Breast epithelium (tissue), 4 donors: ENCODE results near the gene ARHGAP27. TPM values are rescaled to one million over a fixed set of nuclear protein-coding genes. Genes with fewer than 3 reads are reported as not detected.

ENCODE experiments used
- DNase-seq, 2 donors: peaks; one replicate each; pipeline ENCODE4 v3.0.0-alpha.2; 2019; ENCODE audit warnings: low spot score in 2 of 2
- H3K27ac ChIP-seq, 2 donors: fragments of 200-600 bp; sonication (generic) in 1 of 2; one replicate each; pipeline ENCODE4 v1.5.1; 2016 to 2019; ENCODE audit warnings: mild to moderate bottlenecking in 1 of 2
- H3K27me3 ChIP-seq, 2 donors: fragments of 200-600 bp; sonication (generic) in 1 of 2; one replicate each; pipeline versions ENCODE4 v1.5.1 to v1.6.0; 2017 to 2019; ENCODE audit warnings: control low read depth in 1 of 2, mild to moderate bottlenecking in 1 of 2
- H3K36me3 ChIP-seq: fragments of 200-600 bp; one replicate; pipeline ENCODE4 v1.5.1; 2019
- H3K4me1 ChIP-seq, 2 donors: fragments of 200-600 bp; sonication (generic); one replicate each; pipeline ENCODE4 v1.5.1; 2016 to 2019; ENCODE audit warnings: control low read depth in 1 of 2
- H3K4me3 ChIP-seq, 3 donors: fragments of 200-600 bp; sonication (generic); 1 replicate in 2 of 3; 2 replicates in 1 of 3; pipeline ENCODE4 v1.5.1; 2016 to 2019; ENCODE audit warnings: mild to moderate bottlenecking in 3 of 3, moderate library complexity in 2 of 3
- H3K9me3 ChIP-seq, 2 donors: fragments of 200-600 bp; sonication (generic) in 1 of 2; one replicate each; pipeline ENCODE4 v1.5.1; 2016 to 2019; ENCODE audit warnings: control low read depth in 1 of 2
- POLR2A ChIP-seq: fragments of 450-650 bp; IDR thresholded peaks from one replicate; pipeline ENCODE4 v1.6.1; 2016; ENCODE audit warnings: antibody characterized with exemption, mild to moderate bottlenecking, moderate library complexity
- POLR2AphosphoS5 ChIP-seq, 3 donors: sonication (generic); formaldehyde crosslinking; IDR thresholded peaks; one replicate each; pipeline ENCODE4 v1.6.1; 2017; ENCODE audit warnings: antibody characterized with exemption in 3 of 3
- intact Hi-C: fragments of 100-400 bp; cut with DNase I; formaldehyde crosslinking; loops from one replicate; pipeline ENCODE4 v1.15.1; 2023; ENCODE audit warnings: low total_unique reads
- total RNA-seq, 3 donors: library from RNA; depleted of rRNA; stranded (reverse); fragments of >200 nt; gene quantifications; one replicate each; pipeline ENCODE4 v1.1.0, GENCODE V29; 2016
- TF ChIP-seq, protein P1 (sequence below), 3 donors: fragments of 450-650 bp; IDR thresholded peaks; one replicate each; pipeline ENCODE4 v1.5.1; 2016 to 2017; ENCODE audit warnings: antibody characterized with exemption in 3 of 3, mild to moderate bottlenecking in 3 of 3, moderate library complexity in 3 of 3

Gene ARHGAP27
- total RNA-seq, 3 donors from 2014 or later = 17.3 to 28.8 (median 17.6) TPM

DNA sequence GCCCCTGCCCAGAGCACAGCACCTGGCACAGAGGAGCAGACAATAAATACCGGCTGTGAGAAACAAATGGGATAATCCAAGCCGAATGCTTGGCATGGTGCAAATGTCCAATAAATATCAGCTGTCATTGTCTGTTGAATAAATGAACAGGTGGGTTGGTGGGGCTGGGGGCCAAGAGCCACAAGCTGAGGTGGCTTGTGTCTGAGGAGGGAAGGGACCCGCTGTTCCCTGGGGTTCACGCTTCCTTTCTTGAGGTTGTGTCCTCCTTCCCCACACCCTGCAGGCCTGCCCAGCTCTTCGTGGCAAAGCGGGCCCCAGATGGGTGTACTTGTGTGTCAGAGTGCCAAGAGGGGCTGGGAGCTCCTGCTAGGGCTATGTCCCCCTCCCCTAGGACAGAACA, 38.6 kb downstream of the ARHGAP27 start:
- intact Hi-C loops = no loop called here
- no peaks in the 10 kb centered on the region for H3K36me3 ChIP-seq

GRCh38 chr17:45393411-45393810, 39.3 kb downstream of the ARHGAP27 start:
- DNase-seq = no peak
- TF ChIP-seq POLR2A (no peak), POLR2AphosphoS5 (IDR thresholded peaks at IDR 0.05) (no peak)
- TF ChIP-seq, protein P1, sequence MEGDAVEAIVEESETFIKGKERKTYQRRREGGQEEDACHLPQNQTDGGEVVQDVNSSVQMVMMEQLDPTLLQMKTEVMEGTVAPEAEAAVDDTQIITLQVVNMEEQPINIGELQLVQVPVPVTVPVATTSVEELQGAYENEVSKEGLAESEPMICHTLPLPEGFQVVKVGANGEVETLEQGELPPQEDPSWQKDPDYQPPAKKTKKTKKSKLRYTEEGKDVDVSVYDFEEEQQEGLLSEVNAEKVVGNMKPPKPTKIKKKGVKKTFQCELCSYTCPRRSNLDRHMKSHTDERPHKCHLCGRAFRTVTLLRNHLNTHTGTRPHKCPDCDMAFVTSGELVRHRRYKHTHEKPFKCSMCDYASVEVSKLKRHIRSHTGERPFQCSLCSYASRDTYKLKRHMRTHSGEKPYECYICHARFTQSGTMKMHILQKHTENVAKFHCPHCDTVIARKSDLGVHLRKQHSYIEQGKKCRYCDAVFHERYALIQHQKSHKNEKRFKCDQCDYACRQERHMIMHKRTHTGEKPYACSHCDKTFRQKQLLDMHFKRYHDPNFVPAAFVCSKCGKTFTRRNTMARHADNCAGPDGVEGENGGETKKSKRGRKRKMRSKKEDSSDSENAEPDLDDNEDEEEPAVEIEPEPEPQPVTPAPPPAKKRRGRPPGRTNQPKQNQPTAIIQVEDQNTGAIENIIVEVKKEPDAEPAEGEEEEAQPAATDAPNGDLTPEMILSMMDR (IDR thresholded peaks at IDR 0.05) = no peak
- Histone ChIP-seq H3K27me3 (no peaks in the 10 kb centered on the region), H3K27ac (no peak overlapping the region), H3K36me3 (no peaks in the 10 kb centered on the region), H3K4me1 (no peaks in the 10 kb centered on the region), H3K9me3 (no peaks in the 10 kb centered on the region), H3K4me3 (no peak overlapping the region)
- intact Hi-C loops = no loop called here

More for the DNA sequence above, 38.6 kb downstream of the ARHGAP27 start:
- H3K9me3 ChIP-seq = no peaks in the 10 kb centered on the region
- H3K4me1 ChIP-seq = no peaks in the 10 kb centered on the region
- no peak overlapping the region for H3K27ac ChIP-seq
- TF ChIP-seq POLR2AphosphoS5 (IDR thresholded peaks at IDR 0.05) = no peak
- no peak for TF ChIP-seq POLR2A
- TF ChIP-seq, protein P1 (IDR thresholded peaks at IDR 0.05) = no peak
- no peak overlapping the region for H3K4me3 ChIP-seq
- no peaks in the 10 kb centered on the region for H3K27me3 ChIP-seq
- DNase-seq = no peak

- TF ChIP-seq POLR2A (no peak), POLR2AphosphoS5 (IDR thresholded peaks at IDR 0.05) (no peak)
- TF ChIP-seq, protein P1 (IDR thresholded peaks at IDR 0.05) = no peak
- no peak for DNase-seq
- intact Hi-C loops = no loop called here
Observed at GRCh38 chr17:45391918-45392317, 40.8 kb downstream of the ARHGAP27 start.

GRCh38 chr17:45391291-45391690, 41.4 kb downstream of the ARHGAP27 start:
- intact Hi-C loops = no loop called here
- Histone ChIP-seq H3K4me3 (no peak overlapping the region), H3K9me3 (no peaks in the 10 kb centered on the region), H3K27me3 (no peaks in the 10 kb centered on the region), H3K4me1 (no peaks in the 10 kb centered on the region), H3K36me3 (no peaks in the 10 kb centered on the region), H3K27ac (no peak overlapping the region)
- no peak for DNase-seq
- no peak for TF ChIP-seq POLR2A
- TF ChIP-seq, protein P1 (IDR thresholded peaks at IDR 0.05) = no peak
- TF ChIP-seq POLR2AphosphoS5 (IDR thresholded peaks at IDR 0.05) = no peak

More at GRCh38 chr17:45391918-45392317, 40.8 kb downstream of the ARHGAP27 start:
- Histone ChIP-seq H3K27me3 (no peaks in the 10 kb centered on the region), H3K4me1 (no peaks in the 10 kb centered on the region), H3K27ac (no peak overlapping the region), H3K9me3 (no peaks in the 10 kb centered on the region), H3K4me3 (no peak overlapping the region), H3K36me3 (no peaks in the 10 kb centered on the region)

GRCh38 chr17:45389354-45389753, 43.3 kb downstream of the ARHGAP27 start:
- intact Hi-C loops = loop anchor here (5.0 kb wide), 1 partner anchor 167 kb away; the partner anchor contains the start of gene FMNL1
- DNase-seq = no peak
- Histone ChIP-seq H3K9me3 (no peaks in the 10 kb centered on the region), H3K27ac (no peak overlapping the region), H3K27me3 (no peaks in the 10 kb centered on the region), H3K4me1 (peaks cover 0 to 10% of the 10 kb centered on the region in 2 donors), H3K4me3 (no peak overlapping the region), H3K36me3 (no peaks in the 10 kb centered on the region)
- TF ChIP-seq, protein P1 (IDR thresholded peaks at IDR 0.05) = no peak
- TF ChIP-seq POLR2A = no peak
